GM23338 (cell line): ENCODE data around the gene ORAI3. TPM values are rescaled to one million over a fixed set of nuclear protein-coding genes. Genes with fewer than 3 reads are reported as not detected.

Experiments used
- ATAC-seq: fragments of 200-7000 bp; cut with Tn5 transposase; 3 replicates; pipeline ENCODE4 v1.9.1; 2020
- DNase-seq: peaks from one replicate; pipeline ENCODE4 v3.0.0-alpha.2; 2015; ENCODE audit warnings: low spot score
- H2AFZ ChIP-seq: fragments of 200-600 bp; sonication (generic); 2 replicates; pipeline ENCODE4 v1.8.0; 2016; ENCODE audit warnings: antibody characterized with exemption, mild to moderate bottlenecking, moderate library complexity
- H3F3A ChIP-seq: fragments of 200-600 bp; sonication (generic); replicated peaks from 2 replicates; pipeline ENCODE4 v1.8.0; 2017; ENCODE audit warnings: antibody characterized with exemption, mixed run types, low read depth
- H3K27ac ChIP-seq: fragments of 200-600 bp; sonication (generic); 2 replicates; pipeline ENCODE4 v1.6.1; 2016; ENCODE audit warnings: low read depth
- H3K27me3 ChIP-seq: fragments of 200-600 bp; sonication (generic); 2 replicates; pipeline ENCODE4 v1.8.0; 2016; ENCODE audit warnings: mild to moderate bottlenecking, mixed run types, moderate library complexity; ENCODE audit not compliant: insufficient read depth
- H3K36me3 ChIP-seq: fragments of 200-600 bp; sonication (generic); 2 replicates; pipeline ENCODE4 v1.8.0; 2016; ENCODE audit warnings: mild to moderate bottlenecking; ENCODE audit not compliant: insufficient read depth
- H3K4me1 ChIP-seq: fragments of 200-600 bp; sonication (generic); 2 replicates; pipeline ENCODE4 v1.8.0; 2016; ENCODE audit warnings: mild to moderate bottlenecking, moderate library complexity; ENCODE audit not compliant: insufficient read depth
- H3K4me2 ChIP-seq: fragments of 200-600 bp; sonication (generic); 2 replicates; pipeline ENCODE4 v1.7.1; 2017; ENCODE audit warnings: mixed run types
- H3K4me3 ChIP-seq: fragments of 200-600 bp; sonication (generic); 2 replicates; pipeline ENCODE4 v1.6.1; 2016; ENCODE audit warnings: mixed run types
- H3K79me2 ChIP-seq: fragments of 200-600 bp; sonication (generic); replicated peaks from 2 replicates; pipeline ENCODE4 v1.8.0; 2017; ENCODE audit warnings: mild to moderate bottlenecking; ENCODE audit not compliant: insufficient read depth
- H3K9me2 ChIP-seq: fragments of 200-600 bp; sonication (generic); 2 replicates; pipeline ENCODE4 v1.8.0; 2017; ENCODE audit not compliant: insufficient read depth
- H4K20me1 ChIP-seq: fragments of 200-600 bp; sonication (generic); replicated peaks from 2 replicates; pipeline ENCODE4 v1.8.0; 2017; ENCODE audit warnings: mild to moderate bottlenecking; ENCODE audit not compliant: insufficient read depth
- H3K27ac Mint-ChIP-seq: 2 replicates; pipeline ENCODE4 v1.8.0; 2020; ENCODE audit warnings: inconsistent platforms, mild to moderate bottlenecking, moderate library complexity, mixed read lengths
- H3K27me3 Mint-ChIP-seq: 3 replicates; pipeline ENCODE4 v1.8.0; 2022; ENCODE audit warnings: low read depth, mild to moderate bottlenecking, moderate library complexity, mixed read lengths, inconsistent platforms; ENCODE audit not compliant: insufficient read depth, poor library complexity
- H3K36me3 Mint-ChIP-seq: 3 replicates; pipeline ENCODE4 v1.8.0; 2021; ENCODE audit warnings: low read depth, mild to moderate bottlenecking, inconsistent platforms, moderate library complexity, mixed read lengths
- H3K4me1 Mint-ChIP-seq: 3 replicates; pipeline ENCODE4 v1.8.0; 2020; ENCODE audit warnings: mild to moderate bottlenecking, inconsistent platforms, mixed read lengths
- H3K4me3 Mint-ChIP-seq: 3 replicates; pipeline ENCODE4 v1.8.0; 2021; ENCODE audit warnings: moderate library complexity, mild to moderate bottlenecking, inconsistent platforms, mixed read lengths
- H3K9me3 Mint-ChIP-seq: 3 replicates; pipeline ENCODE4 v1.8.0; 2020; ENCODE audit warnings: moderate library complexity, mild to moderate bottlenecking, inconsistent platforms, mixed read lengths
- CREB1 ChIP-seq: fragments of 250-450 bp; sonication (Bioruptor Pico); IDR thresholded peaks from 2 replicates; pipeline ENCODE4 v1.5.0; 2020; ENCODE audit warnings: low read depth, mild to moderate bottlenecking, moderate library complexity
- CTCF ChIP-seq, 2 experiments: fragments of 200-600 bp in 1 of 2; sonication (generic) in 1 of 2; conservative IDR thresholded peaks; 2 replicates each; pipeline versions ENCODE4 v1.5.1 to v1.6.1; 2016 to 2017; ENCODE audit warnings: antibody characterized with exemption in 2 of 2, low read depth in 2 of 2, mild to moderate bottlenecking in 2 of 2, moderate library complexity in 1 of 2
- ETS1 ChIP-seq: IDR thresholded peaks from 2 replicates; pipeline ENCODE4 v1.6.1; 2016; ENCODE audit warnings: antibody characterized with exemption
- EZH2 ChIP-seq: fragments of 200-600 bp; sonication (generic); IDR thresholded peaks from one replicate; pipeline ENCODE4 v1.8.0; 2017; ENCODE audit warnings: antibody characterized with exemption, mild to moderate bottlenecking, low read depth; ENCODE audit not compliant: unreplicated experiment
- JUNB ChIP-seq: IDR thresholded peaks from one replicate; pipeline ENCODE4 v1.6.1; 2016; ENCODE audit warnings: antibody characterized with exemption; ENCODE audit not compliant: unreplicated experiment
- POLR2AphosphoS5 ChIP-seq: IDR thresholded peaks from 2 replicates; pipeline ENCODE4 v1.6.1; 2016; ENCODE audit warnings: antibody characterized with exemption, low read depth
- REST ChIP-seq: IDR thresholded peaks from one replicate; pipeline ENCODE4 v1.6.1; 2018; ENCODE audit warnings: antibody characterized with exemption; ENCODE audit not compliant: unreplicated experiment
- STAT1 ChIP-seq: IDR thresholded peaks from one replicate; pipeline ENCODE4 v1.6.1; 2016; ENCODE audit warnings: antibody characterized with exemption; ENCODE audit not compliant: unreplicated experiment
- ZNF114 ChIP-seq: fragments of 250-450 bp; sonication (Bioruptor Pico); IDR thresholded peaks from 2 replicates; pipeline ENCODE4 v1.5.0; 2020; ENCODE audit warnings: mild to moderate bottlenecking, moderate library complexity
- ZNF331 ChIP-seq: fragments of 250-450 bp; sonication (Bioruptor Pico); IDR thresholded peaks from 2 replicates; pipeline ENCODE4 v1.5.0; 2020; ENCODE audit warnings: low read depth, mild to moderate bottlenecking, moderate library complexity
- ZNF462 ChIP-seq: fragments of 250-450 bp; sonication (Bioruptor Pico); IDR thresholded peaks from 2 replicates; pipeline ENCODE4 v1.5.0; 2020; ENCODE audit warnings: mild to moderate bottlenecking, moderate library complexity
- polyA plus RNA-seq: library from polyadenylated mRNA; unstranded; fragments of >200 nt; fragmentation: Nextera tagmentation; extraction: Ambion mirVana; gene quantifications from 2 replicates; pipeline ENCODE4 v1.2.1, GENCODE V29; 2016
- total RNA-seq: library from RNA; depleted of rRNA; stranded (reverse); fragments of >200 nt; shearing (Covaris generic); gene quantifications from 2 replicates; pipeline ENCODE4 v1.2.3, GENCODE V29; 2014

Gene ORAI3
- total and polyA plus RNA-seq, 2 experiments from 2014 or later, result 6.9 to 15.9 TPM

- TF ChIP-seq ZNF462 (no peak), CREB1 (CRISPR knock-in tag) (no peak), EZH2 (no peak), JUNB (no peak), ETS1 (no peak)
These were observed 54.0 kb downstream of the ORAI3 start (continued) for GRCh38 chr16:31002862-31003341.

- no peak overlapping the region for H3K4me2 ChIP-seq
- H3K4me1 ChIP-seq, result no peaks in the 10 kb centered on the region; the same call in 1 of the 2 replicates
- 0 out of 2 replicates have a peak, but pooled peaks cover 5% of the 10 kb centered on the region for H4K20me1 ChIP-seq
- H3K4me3 ChIP-seq, result no peak overlapping the region
- H3K4me1 Mint-ChIP-seq, result peaks cover 4% of the 10 kb centered on the region
- H2AFZ ChIP-seq, result no peak overlapping the region
- no peaks in the 10 kb centered on the region for H3K9me2 ChIP-seq
- no peak overlapping the region for H3K27ac Mint-ChIP-seq
- H3F3A ChIP-seq, result no peaks in the 10 kb centered on the region; the same call in 1 of the 2 replicates
- no peak for ATAC-seq
- peaks cover 10% of the 10 kb centered on the region for H3K79me2 ChIP-seq
- H3K36me3 ChIP-seq, result no peaks in the 10 kb centered on the region; the same call in 1 of the 2 replicates
- no peak for DNase-seq
- H3K36me3 Mint-ChIP-seq, result no peaks in the 10 kb centered on the region; the same call in 2 of the 3 replicates
- no peak overlapping the region for H3K4me3 Mint-ChIP-seq
- no peaks in the 10 kb centered on the region for H3K9me3 Mint-ChIP-seq
- no peaks in the 10 kb centered on the region for H3K27me3 ChIP-seq
- H3K27me3 Mint-ChIP-seq, result peaks cover 16% of the 10 kb centered on the region
- no peak overlapping the region for H3K27ac ChIP-seq
- TF ChIP-seq ZNF114 (CRISPR knock-in tag) (no peak), ZNF331 (CRISPR knock-in tag) (no peak), ETS1 (no peak), POLR2AphosphoS5 (no peak), STAT1 (no peak), CTCF (conservative IDR thresholded peaks at IDR 0.05; ENCODE audit: low read depth in 2 of 2) (no peak), CREB1 (CRISPR knock-in tag) (no peak), REST (no peak)
These were observed 54.9 kb downstream of the ORAI3 start for GRCh38 chr16:31003744-31004143.
